Body of pancreas (tissue), 4 donors: ENCODE data around the gene MAGI1. TPM values are rescaled to one million over a fixed set of nuclear protein-coding genes. Genes with fewer than 3 reads are reported as not detected.
"Not testable (repeated sequence)": the region's sequence is repeated elsewhere in the genome, so short reads cannot be mapped to it uniquely, and the experiment has no call there.

Experiments used
- ATAC-seq: fragments of 150-250 bp; one replicate; pipeline ENCODE4 v1.9.1; 2016
- DNase-seq, 4 donors: peaks; one replicate each; pipeline ENCODE4 v3.0.0-alpha.2; 2019
- H3K27ac ChIP-seq, 4 donors: fragments of 200-600 bp; sonication (generic); 1 replicate in 3 of 4; 2 replicates in 1 of 4; pipeline versions ENCODE4 v1.5.1 to v1.6.1; 2016 to 2019; ENCODE audit warnings: mild to moderate bottlenecking in 1 of 4, mixed read lengths in 1 of 4, moderate library complexity in 1 of 4
- H3K27me3 ChIP-seq, 2 donors: fragments of 200-600 bp; sonication (generic); one replicate each; pipeline ENCODE4 v1.6.0; 2016; ENCODE audit warnings: mild to moderate bottlenecking in 1 of 2
- H3K36me3 ChIP-seq, 2 donors: fragments of 200-600 bp; sonication (generic); replicated peaks in 1 of 2; 2 replicates each; pipeline ENCODE4 v1.5.1; 2016; ENCODE audit warnings: low read depth in 2 of 2; ENCODE audit not compliant: insufficient read depth in 1 of 2
- H3K4me1 ChIP-seq: fragments of 200-600 bp; sonication (generic); one replicate; pipeline ENCODE4 v1.6.0; 2016
- H3K4me3 ChIP-seq, 2 donors: fragments of 200-600 bp; sonication (generic); 1 replicate in 1 of 2; 2 replicates in 1 of 2; pipeline ENCODE4 v1.5.1; 2016 to 2019
- H3K9me3 ChIP-seq, 3 donors: fragments of 200-600 bp; sonication (generic); 1 replicate in 2 of 3; 2 replicates in 1 of 3; pipeline ENCODE4 v1.5.1; 2016
- POLR2A ChIP-seq, 3 donors: fragments of 450-650 bp; IDR thresholded peaks; one replicate each; pipeline ENCODE4 v1.6.1; 2016; ENCODE audit warnings: antibody characterized with exemption in 3 of 3, mild to moderate bottlenecking in 2 of 3
- WGBS, 2 donors: methylation state at CpG; one replicate each; pipeline ENCODE4 v1.1.5; 2017; 5-methylcytosine and 5-hydroxymethylcytosine counted together
- intact Hi-C: fragments of 100-400 bp; cut with DNase I; formaldehyde crosslinking; loops from one replicate; pipeline ENCODE4 v1.15.1; 2023
- total RNA-seq, 2 donors: library from RNA; depleted of rRNA; stranded (reverse); fragments of >200 nt; gene quantifications; one replicate each; pipeline ENCODE4 v1.1.0, GENCODE V29; 2016
- TF ChIP-seq, protein P1 (sequence below), 7 experiments: fragments of 450-650 bp in 4 of 7; fragments of 200-600 bp in 3 of 7; sonication (generic) in 3 of 7; IDR thresholded peaks; one replicate each; pipeline ENCODE4 v1.5.1; 2016 to 2019; ENCODE audit warnings: antibody characterized with exemption in 7 of 7

Gene MAGI1
- total RNA-seq, 2 donors from 2014 or later = 44.2 to 63.6 TPM

DNA sequence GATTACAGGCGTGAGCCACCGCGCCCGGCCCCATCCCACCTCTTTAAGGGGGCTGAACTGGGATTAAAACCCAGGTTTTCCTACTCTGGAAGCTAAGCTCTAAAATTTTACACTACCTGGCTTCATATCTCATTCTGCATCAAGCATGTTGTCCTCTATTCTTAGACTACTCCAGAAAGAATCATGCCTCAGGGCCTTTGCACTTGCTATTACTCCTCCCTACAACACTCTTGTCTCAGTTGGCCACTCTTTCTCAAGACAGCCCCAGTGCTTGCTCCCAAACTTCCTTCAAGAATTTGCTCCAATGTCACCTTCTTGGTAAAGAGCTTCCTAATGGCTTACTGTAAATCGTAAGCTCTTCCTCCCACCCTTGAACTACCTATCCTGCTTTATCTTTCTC lies 521.7 kb downstream of the MAGI1 start:
- Histone ChIP-seq H3K27ac (no peak overlapping the region), H3K4me1 (no peaks in the 10 kb centered on the region), H3K4me3 (no peak overlapping the region), H3K36me3 (no peaks in the 10 kb centered on the region), H3K9me3 (no peaks in the 10 kb centered on the region), H3K27me3 (no peaks in the 10 kb centered on the region)
- intact Hi-C loops = no loop called here
- WGBS, 2 donors = 100% methylated on average over 5 of the region's 5 CpGs
- DNase-seq (no peak), ATAC-seq (no peak)
- TF ChIP-seq, protein P1, sequence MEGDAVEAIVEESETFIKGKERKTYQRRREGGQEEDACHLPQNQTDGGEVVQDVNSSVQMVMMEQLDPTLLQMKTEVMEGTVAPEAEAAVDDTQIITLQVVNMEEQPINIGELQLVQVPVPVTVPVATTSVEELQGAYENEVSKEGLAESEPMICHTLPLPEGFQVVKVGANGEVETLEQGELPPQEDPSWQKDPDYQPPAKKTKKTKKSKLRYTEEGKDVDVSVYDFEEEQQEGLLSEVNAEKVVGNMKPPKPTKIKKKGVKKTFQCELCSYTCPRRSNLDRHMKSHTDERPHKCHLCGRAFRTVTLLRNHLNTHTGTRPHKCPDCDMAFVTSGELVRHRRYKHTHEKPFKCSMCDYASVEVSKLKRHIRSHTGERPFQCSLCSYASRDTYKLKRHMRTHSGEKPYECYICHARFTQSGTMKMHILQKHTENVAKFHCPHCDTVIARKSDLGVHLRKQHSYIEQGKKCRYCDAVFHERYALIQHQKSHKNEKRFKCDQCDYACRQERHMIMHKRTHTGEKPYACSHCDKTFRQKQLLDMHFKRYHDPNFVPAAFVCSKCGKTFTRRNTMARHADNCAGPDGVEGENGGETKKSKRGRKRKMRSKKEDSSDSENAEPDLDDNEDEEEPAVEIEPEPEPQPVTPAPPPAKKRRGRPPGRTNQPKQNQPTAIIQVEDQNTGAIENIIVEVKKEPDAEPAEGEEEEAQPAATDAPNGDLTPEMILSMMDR (IDR thresholded peaks at IDR 0.05) = no peak
- TF ChIP-seq POLR2A (IDR thresholded peaks at IDR 0.05) = no peak

DNA sequence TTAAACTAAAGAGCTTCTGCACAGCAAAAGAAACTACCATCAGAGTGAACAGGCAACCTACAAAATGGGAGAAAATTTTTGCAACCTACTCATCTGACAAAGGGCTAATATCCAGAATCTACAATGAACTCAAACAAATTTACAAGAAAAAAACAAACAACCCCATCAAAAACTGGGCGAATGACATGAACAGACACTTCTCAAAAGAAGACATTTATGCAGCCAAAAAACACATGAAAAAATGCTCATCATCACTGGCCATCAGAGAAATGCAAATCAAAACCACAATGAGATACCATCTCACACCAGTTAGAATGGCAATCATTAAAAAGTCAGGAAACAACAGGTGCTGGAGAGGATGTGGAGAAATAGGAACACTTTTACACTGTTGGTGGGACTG lies 524.4 kb downstream of the MAGI1 start:
- H3K9me3 ChIP-seq, H3K27me3 ChIP-seq, H3K36me3 ChIP-seq, intact Hi-C loops, ATAC-seq, H3K27ac ChIP-seq, DNase-seq, H3K4me3 ChIP-seq, H3K4me1 ChIP-seq: not testable (repeated sequence)
- WGBS, 2 donors = 88 to 100% methylated on average over 1 of the region's 1 CpG

DNA sequence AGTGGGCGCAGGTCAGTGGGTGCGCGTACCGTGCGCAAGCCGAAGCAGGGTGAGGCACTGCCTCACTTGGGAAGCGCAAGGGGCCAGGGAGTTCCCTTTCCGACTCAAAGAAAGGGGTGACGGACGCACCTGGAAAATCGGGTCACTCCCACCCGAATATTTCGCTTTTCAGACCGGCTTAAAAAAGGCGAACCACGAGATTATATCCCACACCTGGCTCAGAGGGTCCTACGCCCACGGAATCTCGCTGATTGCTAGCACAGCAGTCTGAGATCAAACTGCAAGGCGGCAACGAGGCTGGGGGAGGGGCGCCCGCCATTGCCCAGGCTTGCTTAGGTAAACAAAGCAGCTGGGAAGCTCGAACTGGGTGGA lies 529.3 kb downstream of the MAGI1 start:
- ATAC-seq, DNase-seq, H3K27me3 ChIP-seq, H3K9me3 ChIP-seq, H3K27ac ChIP-seq, intact Hi-C loops, H3K4me1 ChIP-seq, H3K4me3 ChIP-seq, H3K36me3 ChIP-seq: not testable (repeated sequence)
- WGBS, 2 donors = 82 to 84% methylated on average over 19 to 20 of the region's 24 CpGs

DNA sequence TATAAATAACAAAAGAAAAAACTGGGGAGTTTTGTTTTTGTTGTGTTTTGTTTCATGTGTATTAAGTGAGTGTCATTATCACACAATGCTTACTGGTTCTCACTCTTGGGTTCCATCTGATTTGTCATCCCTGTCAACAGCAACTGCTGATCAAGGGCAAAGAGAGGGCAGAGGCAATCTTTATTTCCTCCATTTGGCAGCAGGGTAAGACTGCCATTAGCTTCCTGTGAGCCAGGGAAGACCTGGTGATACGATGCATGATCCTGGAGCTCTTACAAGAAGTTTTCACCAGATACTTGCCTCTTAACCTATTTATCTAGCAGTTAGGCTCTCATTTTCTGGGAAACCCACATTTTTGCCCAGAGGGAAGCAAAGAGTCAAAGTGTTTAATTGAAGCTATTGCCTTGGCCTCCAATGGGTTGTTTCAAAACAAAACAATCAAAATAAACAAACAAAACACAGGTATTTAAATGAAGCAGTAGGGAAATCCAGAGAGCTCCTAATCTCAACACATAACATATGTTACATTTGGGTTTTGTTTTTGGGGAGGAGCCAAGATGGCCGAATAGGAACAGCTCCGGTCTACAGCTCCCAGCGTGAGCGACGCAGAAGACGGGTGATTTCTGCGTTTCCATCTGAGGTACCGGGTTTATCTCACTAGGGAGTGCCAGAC lies 529.8 kb downstream of the MAGI1 start:
- DNase-seq (no peak), ATAC-seq (no peak)
- H3K27ac ChIP-seq = no peak overlapping the region
- no peaks in the 10 kb centered on the region for H3K27me3 ChIP-seq
- no peak for TF ChIP-seq POLR2A (IDR thresholded peaks at IDR 0.05)
- TF ChIP-seq, protein P1 (IDR thresholded peaks at IDR 0.05) = no peak
- no peak overlapping the region for H3K4me3 ChIP-seq
- intact Hi-C loops = no loop called here
- H3K4me1 ChIP-seq = no peaks in the 10 kb centered on the region
- H3K36me3 ChIP-seq = no peaks in the 10 kb centered on the region
- H3K9me3 ChIP-seq = no peaks in the 10 kb centered on the region
- WGBS, 2 donors = 88 to 93% methylated on average over 9 of the region's 9 CpGs

DNA sequence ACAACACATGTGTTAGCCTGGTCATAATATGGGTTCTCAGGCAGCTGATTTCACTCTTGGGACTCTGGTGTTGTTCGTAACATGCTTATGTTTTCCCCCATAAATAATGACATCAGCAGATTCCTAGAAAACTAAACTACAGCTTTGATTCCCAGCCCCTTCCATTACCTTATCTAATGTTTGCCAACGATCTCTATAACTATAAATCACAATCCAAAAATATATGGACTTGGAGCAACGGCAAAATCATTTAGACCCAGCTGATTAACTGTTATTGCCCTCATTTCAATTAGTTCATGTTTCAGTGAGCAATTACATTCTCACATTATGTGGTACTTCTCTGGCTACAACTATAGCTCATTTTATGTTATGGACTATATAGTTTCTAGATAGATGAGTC lies 531.3 kb downstream of the MAGI1 start:
- ATAC-seq (no peak), DNase-seq (no peak)
- no peaks in the 10 kb centered on the region for H3K27me3 ChIP-seq
- H3K9me3 ChIP-seq = no peaks in the 10 kb centered on the region
- WGBS, 2 donors = 67 to 70% methylated on average over 3 of the region's 3 CpGs
- no peaks in the 10 kb centered on the region for H3K36me3 ChIP-seq
- no peaks in the 10 kb centered on the region for H3K4me1 ChIP-seq
- H3K27ac ChIP-seq = no peak overlapping the region
- H3K4me3 ChIP-seq = no peak overlapping the region
- intact Hi-C loops = no loop called here
- TF ChIP-seq POLR2A (IDR thresholded peaks at IDR 0.05) = no peak
- TF ChIP-seq, protein P1 (IDR thresholded peaks at IDR 0.05) = no peak

DNA sequence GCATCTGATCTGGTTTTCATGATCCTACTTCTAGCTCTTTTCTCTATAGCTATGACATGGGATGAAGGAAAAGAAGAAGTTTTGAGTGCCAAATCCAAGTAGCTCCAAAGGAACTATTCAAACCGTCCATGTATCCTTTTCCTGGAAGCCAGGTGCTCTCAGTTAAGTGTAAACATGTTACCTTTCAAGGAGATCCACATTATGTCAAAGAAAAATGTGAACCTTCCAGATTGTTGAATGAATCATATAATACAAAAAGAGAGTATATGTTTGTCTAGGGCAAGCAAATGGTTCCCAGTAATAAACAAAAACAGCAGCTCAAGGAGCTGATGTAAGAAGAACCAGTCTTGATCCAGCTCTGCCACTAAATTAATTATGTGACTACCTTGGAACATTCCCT lies 534.9 kb downstream of the MAGI1 start:
- 39 to 56% methylated on average over 1 of the region's 1 CpG for WGBS, 2 donors
- Histone ChIP-seq H3K4me3 (no peak overlapping the region), H3K36me3 (no peaks in the 10 kb centered on the region), H3K9me3 (no peaks in the 10 kb centered on the region), H3K27me3 (no peaks in the 10 kb centered on the region), H3K4me1 (no peaks in the 10 kb centered on the region), H3K27ac (no peak overlapping the region)
- ATAC-seq = no peak
- intact Hi-C loops = no loop called here
- DNase-seq = no peak
- TF ChIP-seq, protein P1 (IDR thresholded peaks at IDR 0.05) = no peak
- no peak for TF ChIP-seq POLR2A (IDR thresholded peaks at IDR 0.05)
